ENCODE results near the gene TOX2.

GRCh38 chr20:44008806-44009678 is 94.4 kb downstream of the TOX2 start:
- TF ChIP-seq CTCF (conservative IDR thresholded peaks at IDR 0.05; ENCODE audit: low read depth, low read length) = no peak
- no peak for TF ChIP-seq EZH2 (IDR thresholded peaks at IDR 0.05; ENCODE audit: borderline replicate concordance, low read depth, low read length, poor library complexity, severe bottlenecking)

Measured in A673 (cell line).